NT2/D1 (cell line): Measurements from ENCODE around the gene PIM3.

ENCODE experiments used
- SUZ12 ChIP-seq: IDR thresholded peaks from 2 replicates; pipeline ENCODE4 v1.6.1; 2011; ENCODE audit not compliant: insufficient read length, insufficient read depth; ENCODE audit errors: extremely low read depth
- YY1 ChIP-seq: IDR thresholded peaks from 2 replicates; pipeline ENCODE4 v1.6.1; 2011; ENCODE audit not compliant: insufficient read length, insufficient read depth
- ZNF274 ChIP-seq: IDR thresholded peaks from 2 replicates; pipeline ENCODE4 v1.6.1; 2011; ENCODE audit warnings: mild to moderate bottlenecking, low read depth, low read length

GRCh38 chr22:49969751-49970527, 9.4 kb downstream of the PIM3 start:
- TF ChIP-seq YY1: no peak
- TF ChIP-seq ZNF274: no peak
- TF ChIP-seq SUZ12: no peak
